Effector CD8-positive, alpha-beta T cell (primary cell): ENCODE results near the gene INPP5A.

Experiments used
- DNase-seq: peaks from one replicate; lab custom pipeline; 2025; lab: John Stamatoyannopoulos, UW

Gene INPP5A

DNA sequence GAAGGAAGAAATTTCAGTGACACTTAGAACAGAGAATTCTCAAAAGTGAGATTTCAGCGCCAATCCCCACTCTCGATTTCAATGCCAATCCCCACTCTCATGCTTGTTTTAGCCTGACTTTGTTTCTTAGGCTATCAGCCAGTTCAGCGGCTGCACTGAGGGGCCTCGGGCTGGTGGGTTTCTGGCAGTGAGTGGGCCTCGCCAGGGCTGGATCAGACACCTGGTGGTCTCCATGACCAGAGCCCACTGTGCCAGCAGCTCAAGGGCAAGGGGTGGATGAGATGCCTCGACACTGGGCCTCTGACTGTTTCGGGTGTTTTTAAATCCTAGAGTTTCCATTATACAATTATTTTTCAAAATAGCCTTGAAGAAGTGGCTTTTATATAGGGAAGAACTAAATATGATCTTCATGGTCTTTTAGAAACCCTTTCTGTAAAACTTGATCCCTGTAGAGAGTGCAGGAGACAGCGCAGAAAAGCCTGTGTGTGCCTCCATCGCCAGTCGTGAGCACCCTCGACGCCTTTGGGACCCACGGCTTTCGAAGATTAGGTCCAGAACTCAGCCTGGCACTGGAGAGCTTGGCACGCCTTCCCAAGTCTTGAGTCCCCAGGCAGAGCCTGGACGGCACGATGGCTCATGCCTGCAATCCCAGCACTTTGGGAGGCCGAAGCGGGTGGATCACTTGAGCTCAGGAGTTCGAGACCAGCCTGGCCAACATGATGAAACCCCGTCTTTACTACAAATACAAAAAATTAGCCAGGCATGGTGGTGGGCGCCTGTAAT lies 76.2 kb downstream of the INPP5A start:
- DNase-seq: no peak

- no peak for DNase-seq
Measured at GRCh38 chr10:132614431-132615340, 77.1 kb downstream of the INPP5A start.

DNA sequence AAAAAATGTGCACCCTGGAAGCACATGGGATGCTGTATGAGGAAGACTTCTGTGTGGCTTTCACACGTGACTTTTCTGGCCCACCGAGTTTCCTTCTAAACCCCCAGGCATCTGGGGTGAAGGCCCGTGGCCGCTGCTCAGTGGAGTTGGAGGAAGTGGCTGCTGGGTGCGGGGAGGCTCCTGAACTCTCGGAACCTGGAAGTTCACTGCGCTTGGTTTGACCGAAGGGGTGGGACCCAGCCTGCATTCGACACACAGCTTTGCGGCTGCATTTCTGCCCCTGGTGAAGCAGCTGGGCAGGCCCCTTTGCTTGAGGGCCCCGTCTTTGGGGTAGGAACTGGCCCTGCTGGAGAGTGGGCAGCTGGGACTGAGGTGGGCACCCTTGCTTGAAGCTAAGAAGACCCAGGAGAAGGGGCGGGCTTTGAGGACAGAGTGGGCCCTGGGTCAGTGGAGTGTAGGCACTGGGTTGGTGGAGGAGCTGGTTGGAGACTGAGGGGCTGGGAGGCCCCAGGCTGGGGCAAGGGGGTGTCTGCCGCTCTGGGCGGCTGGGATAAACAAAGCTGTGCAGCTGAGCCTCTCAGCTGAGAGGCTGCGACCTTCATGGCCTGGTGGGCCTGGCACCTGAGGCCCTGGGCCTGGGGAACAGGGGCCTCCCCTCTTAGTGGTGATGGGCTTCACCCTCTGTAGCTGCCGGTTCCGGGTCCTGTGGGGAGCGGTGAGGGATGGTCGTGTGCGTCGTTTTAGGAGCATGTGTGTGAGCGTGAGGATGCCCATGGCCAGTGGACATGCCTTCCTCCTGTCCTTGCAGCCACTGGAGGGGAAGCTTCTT lies 78.0 kb downstream of the INPP5A start:
- DNase-seq: no peak

GRCh38 chr10:132616170-132616995 lies 78.8 kb downstream of the INPP5A start:
- peak; percentile 21 for DNase-seq

DNA sequence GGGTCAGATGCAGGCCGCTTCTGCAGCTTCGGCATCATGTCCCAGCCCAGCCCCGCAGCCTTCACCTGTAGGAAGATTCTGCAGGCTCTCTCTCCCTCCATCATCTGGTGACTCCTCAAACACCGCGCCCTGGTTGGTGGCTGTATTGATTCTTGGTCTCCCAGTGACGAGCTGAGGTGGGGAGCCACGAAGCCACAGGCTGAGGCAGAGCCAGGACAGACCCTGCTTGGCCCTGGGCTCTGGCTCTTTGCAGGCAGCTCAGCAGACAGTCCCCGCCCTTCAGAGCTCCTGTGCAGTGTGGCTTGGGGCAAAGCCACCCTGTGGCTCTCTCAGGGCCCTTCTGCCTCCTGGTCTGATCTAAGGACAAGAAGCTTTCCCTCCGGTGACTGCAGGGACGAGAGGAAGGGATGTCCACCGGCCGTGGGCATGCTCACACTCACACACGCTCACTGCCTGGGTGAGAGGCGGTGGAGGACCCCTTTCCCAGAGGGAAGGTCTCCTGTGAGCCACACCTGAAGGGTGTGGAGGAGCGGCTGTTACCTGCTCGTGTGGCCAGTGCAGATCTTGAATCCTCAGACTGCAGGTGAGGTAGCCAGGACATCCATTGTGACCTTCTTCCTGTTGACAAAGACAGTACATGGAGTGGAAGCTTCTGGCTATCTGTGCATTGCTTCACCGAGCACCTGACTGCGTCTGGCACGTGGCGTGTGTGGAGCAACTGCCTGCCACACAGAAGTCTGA lies 79.6 kb downstream of the INPP5A start:
- no peak for DNase-seq

DNA sequence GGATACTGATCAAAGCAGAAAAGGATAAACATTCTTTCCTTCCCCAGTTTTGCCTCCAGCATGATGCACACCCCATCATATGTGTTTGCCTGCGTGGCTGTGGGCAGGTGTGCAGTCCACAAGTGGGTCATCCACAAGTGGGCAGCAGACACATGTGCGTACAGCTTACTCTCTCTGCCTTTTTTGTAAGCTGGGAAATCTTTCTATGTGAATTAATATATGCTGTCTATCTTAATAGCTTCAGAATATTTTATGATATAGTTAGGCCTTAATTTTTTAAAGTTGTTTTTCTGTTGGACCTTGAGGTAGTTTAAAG lies 80.1 kb downstream of the INPP5A start:
- DNase-seq: no peak

- no peak for DNase-seq
Measured at GRCh38 chr10:132618158-132618919, 80.8 kb downstream of the INPP5A start.

GRCh38 chr10:132619927-132620326 lies 82.3 kb downstream of the INPP5A start:
- no peak for DNase-seq

DNA sequence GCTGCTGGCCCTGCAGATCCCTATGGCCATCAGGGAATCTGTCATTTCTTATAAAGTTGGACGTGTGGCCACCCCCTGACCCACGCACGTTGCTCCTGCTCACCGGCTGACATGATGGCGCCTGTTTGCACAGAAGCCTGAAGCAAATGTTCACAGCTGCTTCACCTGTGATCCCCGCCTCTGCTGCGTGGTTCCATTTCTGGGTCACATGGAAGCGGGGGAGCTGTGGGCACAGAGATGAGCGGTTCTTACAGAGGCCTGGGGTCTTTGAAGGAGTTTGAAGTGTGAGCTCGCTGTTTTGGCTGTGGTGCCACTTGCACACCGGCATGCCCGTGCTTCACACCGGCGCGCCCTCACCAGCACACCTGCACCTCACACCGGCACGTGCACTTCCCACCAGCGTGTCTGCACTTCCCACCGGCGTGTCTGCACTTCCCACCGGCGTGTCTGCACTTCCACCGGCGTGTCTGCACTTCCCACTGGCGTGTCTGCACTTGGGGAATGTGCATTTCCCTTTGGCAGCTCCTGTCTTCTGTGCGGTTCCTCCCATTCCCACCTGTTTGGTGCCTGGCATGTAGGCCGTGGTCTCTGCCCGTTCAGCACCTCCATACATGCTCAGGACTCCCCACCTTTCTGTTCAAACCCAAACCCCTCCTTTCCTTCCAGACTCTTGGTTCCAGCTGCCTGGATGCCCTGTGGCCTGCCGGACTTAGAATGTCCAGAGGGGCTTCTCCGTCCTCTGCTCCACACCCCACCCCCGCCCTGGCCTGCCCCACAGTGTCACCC lies 86.7 kb downstream of the INPP5A start:
- DNase-seq: no peak

DNA sequence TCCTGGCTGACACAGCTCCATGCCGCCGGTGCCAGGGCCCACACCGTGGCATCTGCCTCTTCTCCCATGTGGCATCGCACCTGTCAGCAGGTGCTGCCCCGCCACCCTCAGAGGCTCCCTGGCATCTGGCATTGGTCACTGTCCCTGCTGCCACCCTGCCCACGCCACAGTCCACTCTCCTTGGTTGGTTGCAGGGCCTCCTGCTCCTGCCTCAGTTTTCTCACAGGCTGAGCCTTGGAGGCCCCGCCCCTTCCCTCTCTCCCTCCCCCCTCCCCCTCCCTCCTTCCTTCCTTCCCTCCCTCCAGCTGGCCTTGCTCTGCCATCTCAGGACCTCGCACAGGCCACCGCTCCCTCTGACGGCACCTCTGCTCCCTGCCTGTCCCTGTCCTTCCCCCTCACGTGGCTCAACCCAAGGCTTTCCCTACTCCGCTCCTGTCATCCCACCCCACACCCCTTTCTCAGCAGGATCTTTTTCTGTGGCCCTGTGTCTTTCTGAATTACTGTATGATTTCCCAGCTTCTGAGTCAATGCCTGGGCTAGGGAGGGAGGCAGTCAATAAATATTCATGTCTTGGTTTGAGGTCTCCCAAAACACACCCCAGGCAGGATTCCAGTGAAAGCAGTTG lies 87.4 kb downstream of the INPP5A start:
- no peak for DNase-seq

DNA sequence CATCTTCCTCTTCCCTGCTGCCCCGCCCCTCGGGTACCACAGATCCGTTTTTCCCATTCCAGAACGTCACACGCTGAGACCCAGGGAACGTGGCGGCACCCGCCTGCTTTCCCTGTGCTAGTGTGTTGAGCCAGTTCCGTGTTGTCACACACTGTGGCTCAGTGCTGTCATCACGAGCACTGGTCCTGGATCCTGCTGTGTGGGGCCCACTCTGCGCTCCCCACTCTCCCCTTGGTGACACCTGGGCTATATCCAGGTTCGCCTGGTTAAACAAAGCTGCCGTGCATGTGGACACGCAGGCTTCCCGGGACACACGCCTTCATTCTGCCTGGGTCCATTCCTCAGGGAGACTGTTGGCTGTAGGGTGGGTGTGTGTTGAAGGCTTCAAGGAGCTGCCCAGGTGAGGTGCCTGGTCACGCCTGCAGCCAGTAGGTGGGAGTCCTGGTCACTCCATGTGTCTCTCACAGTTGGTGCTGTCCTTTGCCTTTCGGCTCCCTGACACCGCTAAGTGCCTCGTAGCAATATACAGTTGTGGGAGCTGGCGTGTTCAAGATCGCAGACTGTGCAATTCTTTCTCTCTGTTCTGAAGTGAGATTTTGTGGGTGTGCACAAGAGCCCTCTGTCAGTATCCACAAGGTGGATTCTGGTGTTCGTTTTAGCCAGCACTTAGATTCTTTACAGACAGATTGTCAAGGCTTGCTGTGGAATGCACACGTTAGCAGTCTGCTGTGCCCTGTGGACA lies 88.6 kb downstream of the INPP5A start:
- no peak for DNase-seq

- no peak for DNase-seq
Measured at GRCh38 chr10:132626761-132627665, 89.4 kb downstream of the INPP5A start.

- no peak for DNase-seq
Measured at GRCh38 chr10:132627666-132628531, 90.3 kb downstream of the INPP5A start.

- DNase-seq: no peak
Measured at GRCh38 chr10:132628966-132629900, 91.6 kb downstream of the INPP5A start.

- DNase-seq: no peak
Measured at GRCh38 chr10:132630156-132630555, 92.6 kb downstream of the INPP5A start.
